HepG2 (cell line): ENCODE results near the gene CFTR. TPM values are rescaled to one million over a fixed set of nuclear protein-coding genes. Genes with fewer than 3 reads are reported as not detected.

ENCODE experiments used
- ATAC-seq: fragments of 200-7000 bp; cut with Tn5 transposase; 3 replicates; pipeline ENCODE4 v1.9.1; 2020; ENCODE audit warnings: mild to moderate bottlenecking, moderate library complexity
- BruUV-seq: library from RNA; stranded (reverse); fragments of 400-500 nt; replicated peaks from 2 replicates; lab custom pipeline; 2021; lab: Mats Ljungman, UMichigan
- CTCF ChIA-PET: fragments of 300-600 bp; formaldehyde crosslinking; extraction: SDS; loops from one replicate; lab custom pipeline; 2021; ENCODE audit warnings: low total read pairs, inconsistent platforms, low intra/inter-chr PET ratio; lab: Yijun Ruan, JAX
- POLR2A ChIA-PET: fragments of 350-600 bp; sonication (Branson Sonifier 250); formaldehyde crosslinking; loops from one replicate; lab custom pipeline; 2020; ENCODE audit warnings: antibody characterized with exemption, inconsistent platforms; lab: Yijun Ruan, JAX
- DNase-seq: peaks from one replicate; pipeline ENCODE4 v3.0.0-alpha.2; 2015; ENCODE audit warnings: low spot score
- FAIRE-seq: peaks from 3 replicates; lab custom pipeline; 2011; peaks lifted over from hg19 to GRCh38; lab: Jason Lieb, UNC
- H2AFZ ChIP-seq: one replicate; pipeline ENCODE4 v1.6.1; 2011; ENCODE audit warnings: low read length, inconsistent platforms
- H3K27ac ChIP-seq: fragments of 300-600 bp; 3 replicates; pipeline ENCODE4 v1.8.0; 2011; ENCODE audit warnings: mixed run types, mild to moderate bottlenecking, mixed read lengths, low read length, inconsistent platforms; ENCODE audit not compliant: insufficient read depth; ENCODE audit errors: extremely low read length
- H3K27me3 ChIP-seq, 2 experiments: fragments of 200-600 bp in 1 of 2; 2 replicates in 1 of 2; 3 replicates in 1 of 2; pipeline versions ENCODE4 v1.6.0 to v1.8.0; 2011; ENCODE audit warnings: low read length in 2 of 2, mild to moderate bottlenecking in 2 of 2, moderate library complexity in 2 of 2, inconsistent platforms in 1 of 2; ENCODE audit not compliant: insufficient read depth in 2 of 2, control insufficient read depth in 1 of 2
- H3K36me3 ChIP-seq, 2 experiments: fragments of 200-600 bp in 1 of 2; replicated peaks in 1 of 2; 2 replicates in 1 of 2; 3 replicates in 1 of 2; pipeline versions ENCODE4 v1.5.1 to v1.8.0; 2011; ENCODE audit warnings: low read length in 2 of 2, inconsistent platforms in 1 of 2; ENCODE audit not compliant: insufficient read depth in 2 of 2, control insufficient read depth in 1 of 2
- H3K4me1 ChIP-seq: 2 replicates; pipeline ENCODE4 v1.5.1; 2012; ENCODE audit warnings: low read length, inconsistent platforms; ENCODE audit not compliant: insufficient read depth
- H3K4me2 ChIP-seq: 2 replicates; pipeline ENCODE4 v1.6.0; 2011; ENCODE audit warnings: low read depth, low read length, inconsistent platforms
- H3K4me3 ChIP-seq, 3 experiments: fragments of 200-600 bp in 1 of 3; sonication (generic), shearing (Covaris generic) in 1 of 3; replicated peaks in 1 of 3; 2 replicates each; pipeline ENCODE4 v1.5.1; 2011 to 2016; ENCODE audit warnings: low read length in 3 of 3, inconsistent platforms in 2 of 3, low read depth in 2 of 3, mild to moderate bottlenecking in 2 of 3, control low read depth in 1 of 3, mixed read lengths in 1 of 3; ENCODE audit not compliant: insufficient read depth in 1 of 3
- H3K79me2 ChIP-seq: one replicate; pipeline ENCODE4 v1.6.1; 2011; ENCODE audit warnings: low read length, inconsistent platforms; ENCODE audit not compliant: insufficient read depth
- H3K9ac ChIP-seq: 2 replicates; pipeline ENCODE4 v1.6.0; 2011; ENCODE audit warnings: mild to moderate bottlenecking, low read depth, low read length, inconsistent platforms; ENCODE audit not compliant: insufficient read depth
- H3K9me3 ChIP-seq: 2 replicates; pipeline ENCODE4 v1.5.1; 2012; ENCODE audit warnings: mild to moderate bottlenecking, low read length
- H4K20me1 ChIP-seq: 2 replicates; pipeline ENCODE4 v1.6.0; 2011; ENCODE audit warnings: inconsistent platforms, mild to moderate bottlenecking, low read length, moderate library complexity; ENCODE audit not compliant: insufficient read depth
- ARID3A ChIP-seq: IDR thresholded peaks from 2 replicates; pipeline ENCODE4 v1.6.1; 2012; ENCODE audit warnings: low read depth, low read length, improper control_type of control experiment
- CHD2 ChIP-seq: IDR thresholded peaks from 2 replicates; pipeline ENCODE4 v1.6.1; 2011; ENCODE audit warnings: low read depth, low read length, improper control_type of control experiment
- FIP1L1 ChIP-seq: fragments of 200-400 bp; formaldehyde crosslinking; IDR thresholded peaks from 2 replicates; pipeline ENCODE4 v1.6.1; 2018; ENCODE audit warnings: low read depth, mild to moderate bottlenecking, low read length, moderate library complexity, borderline replicate concordance; ENCODE audit not compliant: insufficient read depth
- MAFG ChIP-seq: sonication (generic); formaldehyde crosslinking; IDR thresholded peaks from 2 replicates; pipeline ENCODE4 v1.5.1; 2020; ENCODE audit warnings: mild to moderate bottlenecking, missing genetic modification reagents
- NFIB ChIP-seq: sonication (generic); formaldehyde crosslinking; IDR thresholded peaks from 2 replicates; pipeline ENCODE4 v1.9.0; 2021; ENCODE audit warnings: missing genetic modification reagents, mild to moderate bottlenecking, borderline replicate concordance
- NFIC ChIP-seq: IDR thresholded peaks from 2 replicates; pipeline ENCODE4 v1.6.1; 2012; ENCODE audit warnings: mild to moderate bottlenecking, low read length, inconsistent platforms
- NR2F6 ChIP-seq, 2 experiments: IDR thresholded peaks; 2 replicates each; pipeline ENCODE4 v1.6.1; 2016; ENCODE audit warnings: antibody characterized with exemption in 1 of 2, mild to moderate bottlenecking in 1 of 2
- PCBP2 ChIP-seq: fragments of 200-400 bp; formaldehyde crosslinking; optimal IDR thresholded peaks from 2 replicates; pipeline ENCODE3; 2018; ENCODE audit warnings: low read length, low read depth; ENCODE audit not compliant: poor library complexity, severe bottlenecking
- PHF21A ChIP-seq: sonication (generic); formaldehyde crosslinking; IDR thresholded peaks from 2 replicates; pipeline ENCODE4 v1.5.0; 2020; ENCODE audit warnings: mild to moderate bottlenecking, missing genetic modification reagents
- PITX1 ChIP-seq: sonication (generic); formaldehyde crosslinking; IDR thresholded peaks from 2 replicates; pipeline ENCODE4 v1.5.1; 2020; ENCODE audit warnings: mild to moderate bottlenecking, missing genetic modification reagents
- POLR2G ChIP-seq: fragments of 200-400 bp; formaldehyde crosslinking; IDR thresholded peaks from 2 replicates; pipeline ENCODE4 v1.6.1; 2018; ENCODE audit warnings: mild to moderate bottlenecking, low read depth, low read length, moderate library complexity
- STAG1 ChIP-seq: sonication (generic); formaldehyde crosslinking; IDR thresholded peaks from 2 replicates; pipeline ENCODE4 v1.4.0; 2020; ENCODE audit warnings: missing genetic modification reagents
- ZNF256 ChIP-seq: sonication (generic); formaldehyde crosslinking; conservative IDR thresholded peaks from 2 replicates; pipeline ENCODE4 v1.4.0; 2020; ENCODE audit warnings: missing genetic modification reagents
- ZNF83 ChIP-seq: sonication (generic); formaldehyde crosslinking; IDR thresholded peaks from 2 replicates; pipeline ENCODE4 v1.4.0; 2020; ENCODE audit warnings: missing genetic modification reagents, mild to moderate bottlenecking, borderline replicate concordance
- in situ Hi-C: cut with HindIII; loops from 2 replicates; pipeline ENCODE4 v1.10.0; 2017; ENCODE audit warnings: low pct_unique_long_range_greater_than_20kb; ENCODE audit not compliant: extremely low pct_ligation_motif_present
- intact Hi-C: fragments of 100-400 bp; cut with micrococcal nuclease; formaldehyde crosslinking; loops from one replicate; pipeline ENCODE4 v1.10.0; 2022; ENCODE audit not compliant: unreplicated experiment
- polyA plus RNA-seq, 8 experiments: library from polyadenylated mRNA; depleted of rRNA in 3 of 8; stranded (reverse) in 7 of 8; unstranded in 1 of 8; fragments of >200 nt; fragmentation: Illumina TruSeq in 4 of 8; extraction: Trizol in 4 of 8; gene quantifications; 2 replicates each; pipeline versions ENCODE4 v1.2.1 to v1.2.3, GENCODE V29; 2011 to 2016; ENCODE audit warnings: low read depth in 4 of 8, missing spikeins in 1 of 8, mixed read lengths in 1 of 8; ENCODE audit not compliant: insufficient read depth in 1 of 8
- total RNA-seq, 5 experiments: library from RNA; depleted of rRNA; stranded (reverse); fragments of >200 nt; fragmentation: Illumina TruSeq; extraction: Trizol; gene quantifications; 2 replicates each; pipeline ENCODE4 v1.2.3, GENCODE V29; 2016; ENCODE audit warnings: low read depth in 1 of 5
- TF ChIP-seq, protein P1 (sequence below): sonication (generic); formaldehyde crosslinking; IDR thresholded peaks from 2 replicates; pipeline ENCODE4 v1.5.0; 2020; ENCODE audit warnings: missing genetic modification reagents
- TF ChIP-seq, protein P2 (sequence below): sonication (generic); formaldehyde crosslinking; IDR thresholded peaks from 2 replicates; pipeline ENCODE4 v1.4.0; 2020; ENCODE audit warnings: missing genetic modification reagents
- TF ChIP-seq, protein P3 (sequence below): fragments of 450-650 bp; IDR thresholded peaks from 2 replicates; pipeline ENCODE4 v1.6.1; 2017

Gene CFTR
- total and polyA plus RNA-seq, 2 of the 13 experiments (the other 11 are each of a cell fraction or from before 2014, with no cell fraction given), result not detected

GRCh38 chr7:117656806-117657205 is 177.0 kb downstream of the CFTR start (continued):
- TF ChIP-seq, protein P1, sequence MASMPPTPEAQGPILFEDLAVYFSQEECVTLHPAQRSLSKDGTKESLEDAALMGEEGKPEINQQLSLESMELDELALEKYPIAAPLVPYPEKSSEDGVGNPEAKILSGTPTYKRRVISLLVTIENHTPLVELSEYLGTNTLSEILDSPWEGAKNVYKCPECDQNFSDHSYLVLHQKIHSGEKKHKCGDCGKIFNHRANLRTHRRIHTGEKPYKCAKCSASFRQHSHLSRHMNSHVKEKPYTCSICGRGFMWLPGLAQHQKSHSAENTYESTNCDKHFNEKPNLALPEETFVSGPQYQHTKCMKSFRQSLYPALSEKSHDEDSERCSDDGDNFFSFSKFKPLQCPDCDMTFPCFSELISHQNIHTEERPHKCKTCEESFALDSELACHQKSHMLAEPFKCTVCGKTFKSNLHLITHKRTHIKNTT (CRISPR knock-in tag), result no peak
- TF ChIP-seq ZNF83, result no peak

DNA sequence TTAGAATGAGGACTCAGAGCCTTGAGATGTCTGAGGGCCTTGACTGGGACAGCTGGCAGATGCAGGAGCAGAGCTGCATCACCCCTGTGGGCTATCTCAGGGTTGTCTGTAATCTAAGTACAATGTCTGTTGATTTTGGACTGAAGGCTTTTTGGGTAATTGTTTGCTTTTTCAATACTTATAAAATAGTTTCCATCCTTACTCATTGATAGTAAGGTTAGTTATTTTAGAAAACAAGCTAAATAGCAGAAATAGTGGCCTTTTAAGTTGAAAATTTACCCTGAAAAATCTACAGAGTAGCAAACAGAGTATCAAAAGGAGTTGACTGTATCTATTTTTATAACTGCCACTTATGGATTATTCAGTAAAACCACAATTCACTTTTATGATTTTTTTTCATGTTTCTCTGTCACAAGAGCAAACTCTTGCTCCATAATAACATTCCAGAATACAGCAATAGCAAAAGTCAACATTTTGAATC is 179.7 kb downstream of the CFTR start:
- Histone ChIP-seq H3K4me1 (no peaks in the 10 kb centered on the region), H3K36me3 (no peaks in the 10 kb centered on the region), H4K20me1 (no peaks in the 10 kb centered on the region), H3K27me3 (no peaks in the 10 kb centered on the region), H3K79me2 (no peaks in the 10 kb centered on the region), H3K9me3 (no peaks in the 10 kb centered on the region), H2AFZ (no peak overlapping the region), H3K4me2 (no peak overlapping the region), H3K4me3 (no peak overlapping the region), H3K9ac (no peak overlapping the region), H3K27ac (no peak overlapping the region)
- ChIA-PET CTCF (no interaction called here), POLR2A (no interaction called here)
- DNase-seq (no peak), FAIRE-seq (no peak), ATAC-seq (no peak)
- BruUV-seq, result no TSS peak
- in situ Hi-C loops, result no loop called here
- intact Hi-C loops, result loop anchor here (10.0 kb wide), 1 partner anchor 175 kb away; the partner anchor contains the start of gene CFTR
- TF ChIP-seq PITX1 (CRISPR knock-in tag), result no peak
- no peak for TF ChIP-seq POLR2G
- TF ChIP-seq MAFG (CRISPR knock-in tag), result no peak
- TF ChIP-seq FIP1L1, result no peak
- TF ChIP-seq ZNF256 (CRISPR knock-in tag), result no peak
- TF ChIP-seq ARID3A, result no peak
- TF ChIP-seq PCBP2, result no peak
- no peak for TF ChIP-seq STAG1
- TF ChIP-seq, protein P2, sequence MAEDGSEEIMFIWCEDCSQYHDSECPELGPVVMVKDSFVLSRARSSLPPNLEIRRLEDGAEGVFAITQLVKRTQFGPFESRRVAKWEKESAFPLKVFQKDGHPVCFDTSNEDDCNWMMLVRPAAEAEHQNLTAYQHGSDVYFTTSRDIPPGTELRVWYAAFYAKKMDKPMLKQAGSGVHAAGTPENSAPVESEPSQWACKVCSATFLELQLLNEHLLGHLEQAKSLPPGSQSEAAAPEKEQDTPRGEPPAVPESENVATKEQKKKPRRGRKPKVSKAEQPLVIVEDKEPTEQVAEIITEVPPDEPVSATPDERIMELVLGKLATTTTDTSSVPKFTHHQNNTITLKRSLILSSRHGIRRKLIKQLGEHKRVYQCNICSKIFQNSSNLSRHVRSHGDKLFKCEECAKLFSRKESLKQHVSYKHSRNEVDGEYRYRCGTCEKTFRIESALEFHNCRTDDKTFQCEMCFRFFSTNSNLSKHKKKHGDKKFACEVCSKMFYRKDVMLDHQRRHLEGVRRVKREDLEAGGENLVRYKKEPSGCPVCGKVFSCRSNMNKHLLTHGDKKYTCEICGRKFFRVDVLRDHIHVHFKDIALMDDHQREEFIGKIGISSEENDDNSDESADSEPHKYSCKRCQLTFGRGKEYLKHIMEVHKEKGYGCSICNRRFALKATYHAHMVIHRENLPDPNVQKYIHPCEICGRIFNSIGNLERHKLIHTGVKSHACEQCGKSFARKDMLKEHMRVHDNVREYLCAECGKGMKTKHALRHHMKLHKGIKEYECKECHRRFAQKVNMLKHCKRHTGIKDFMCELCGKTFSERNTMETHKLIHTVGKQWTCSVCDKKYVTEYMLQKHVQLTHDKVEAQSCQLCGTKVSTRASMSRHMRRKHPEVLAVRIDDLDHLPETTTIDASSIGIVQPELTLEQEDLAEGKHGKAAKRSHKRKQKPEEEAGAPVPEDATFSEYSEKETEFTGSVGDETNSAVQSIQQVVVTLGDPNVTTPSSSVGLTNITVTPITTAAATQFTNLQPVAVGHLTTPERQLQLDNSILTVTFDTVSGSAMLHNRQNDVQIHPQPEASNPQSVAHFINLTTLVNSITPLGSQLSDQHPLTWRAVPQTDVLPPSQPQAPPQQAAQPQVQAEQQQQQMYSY, result no peak
- TF ChIP-seq CHD2, result no peak
- no peak for TF ChIP-seq NFIB (CRISPR knock-in tag)
- no peak for TF ChIP-seq NR2F6 (IDR thresholded peaks at IDR 0.05)
- TF ChIP-seq NR2F6 (CRISPR knock-in tag; IDR thresholded peaks at IDR 0.05), result no peak
- TF ChIP-seq, protein P3, sequence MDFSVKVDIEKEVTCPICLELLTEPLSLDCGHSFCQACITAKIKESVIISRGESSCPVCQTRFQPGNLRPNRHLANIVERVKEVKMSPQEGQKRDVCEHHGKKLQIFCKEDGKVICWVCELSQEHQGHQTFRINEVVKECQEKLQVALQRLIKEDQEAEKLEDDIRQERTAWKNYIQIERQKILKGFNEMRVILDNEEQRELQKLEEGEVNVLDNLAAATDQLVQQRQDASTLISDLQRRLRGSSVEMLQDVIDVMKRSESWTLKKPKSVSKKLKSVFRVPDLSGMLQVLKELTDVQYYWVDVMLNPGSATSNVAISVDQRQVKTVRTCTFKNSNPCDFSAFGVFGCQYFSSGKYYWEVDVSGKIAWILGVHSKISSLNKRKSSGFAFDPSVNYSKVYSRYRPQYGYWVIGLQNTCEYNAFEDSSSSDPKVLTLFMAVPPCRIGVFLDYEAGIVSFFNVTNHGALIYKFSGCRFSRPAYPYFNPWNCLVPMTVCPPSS, result no peak
- no peak for TF ChIP-seq PHF21A (CRISPR knock-in tag)
- TF ChIP-seq NFIC, result no peak
